H9 (cell line): ENCODE measurements around the gene GALNT17. TPM values are rescaled to one million over a fixed set of nuclear protein-coding genes. Genes with fewer than 3 reads are reported as not detected.

ENCODE experiments used
- DNase-seq: peaks from one replicate; pipeline ENCODE4 v3.0.0-alpha.2; 2017
- H2AFZ ChIP-seq: one replicate; pipeline ENCODE4 v1.6.1; 2013; ENCODE audit warnings: mild to moderate bottlenecking, low read length, control low read depth, moderate library complexity
- H2AK5ac ChIP-seq: 2 replicates; pipeline ENCODE4 v1.6.1; 2013; ENCODE audit warnings: low read length, control low read depth, mixed read lengths; ENCODE audit not compliant: insufficient read length
- H2BK120ac ChIP-seq: one replicate; pipeline ENCODE4 v1.6.1; 2013; ENCODE audit warnings: low read depth, mild to moderate bottlenecking, low read length, control low read depth, inconsistent platforms; ENCODE audit not compliant: poor library complexity, severe bottlenecking
- H2BK12ac ChIP-seq: 2 replicates; pipeline ENCODE4 v1.6.1; 2013; ENCODE audit warnings: low read length, control low read depth, mixed read lengths, low read depth; ENCODE audit not compliant: insufficient read length
- H2BK15ac ChIP-seq: 2 replicates; pipeline ENCODE4 v1.6.1; 2013; ENCODE audit warnings: low read depth, low read length, control low read depth
- H2BK20ac ChIP-seq: one replicate; pipeline ENCODE4 v1.6.1; 2013; ENCODE audit warnings: low read depth, mild to moderate bottlenecking, low read length, control low read depth, inconsistent platforms; ENCODE audit not compliant: poor library complexity, severe bottlenecking
- H2BK5ac ChIP-seq: 2 replicates; pipeline ENCODE4 v1.6.1; 2013; ENCODE audit warnings: low read length, control low read depth, mixed read lengths; ENCODE audit not compliant: insufficient read length
- H3K14ac ChIP-seq: 2 replicates; pipeline ENCODE4 v1.6.1; 2013; ENCODE audit warnings: low read length, control low read depth; ENCODE audit not compliant: insufficient read depth
- H3K18ac ChIP-seq: 2 replicates; pipeline ENCODE4 v1.6.1; 2013; ENCODE audit warnings: low read depth, mild to moderate bottlenecking, mixed read lengths, low read length, control low read depth; ENCODE audit not compliant: insufficient read length
- H3K23ac ChIP-seq: 2 replicates; pipeline ENCODE4 v1.6.1; 2013; ENCODE audit warnings: low read length, control low read depth, mixed read lengths, low read depth; ENCODE audit not compliant: insufficient read length
- H3K23me2 ChIP-seq: 2 replicates; pipeline ENCODE4 v1.6.1; 2013; ENCODE audit warnings: low read depth, mild to moderate bottlenecking, mixed read lengths, low read length, control low read depth; ENCODE audit not compliant: insufficient read length, poor library complexity, severe bottlenecking
- H3K27ac ChIP-seq: 2 replicates; pipeline ENCODE4 v1.5.1; 2013; ENCODE audit warnings: low read length, control low read depth, mixed read lengths, low read depth; ENCODE audit not compliant: insufficient read length
- H3K27me3 ChIP-seq: 2 replicates; pipeline ENCODE4 v1.6.1; 2013; ENCODE audit warnings: low read length, control low read depth, inconsistent platforms; ENCODE audit not compliant: insufficient read depth
- H3K4ac ChIP-seq: 2 replicates; pipeline ENCODE4 v1.6.1; 2013; ENCODE audit warnings: low read depth, mild to moderate bottlenecking, control low read depth, inconsistent platforms, low read length, moderate library complexity
- H3K4me1 ChIP-seq: 2 replicates; pipeline ENCODE4 v1.6.1; 2013; ENCODE audit warnings: low read length, control low read depth, inconsistent platforms; ENCODE audit not compliant: insufficient read depth
- H3K4me2 ChIP-seq: 2 replicates; pipeline ENCODE4 v1.6.1; 2013; ENCODE audit warnings: low read length, control low read depth, mixed read lengths; ENCODE audit not compliant: insufficient read length, insufficient read depth
- H3K56ac ChIP-seq: 2 replicates; pipeline ENCODE4 v1.6.1; 2013; ENCODE audit warnings: low read depth, mild to moderate bottlenecking, mixed read lengths, low read length, control low read depth; ENCODE audit not compliant: insufficient read length
- H3K79me1 ChIP-seq: 2 replicates; pipeline ENCODE4 v1.6.1; 2013; ENCODE audit warnings: low read depth, mild to moderate bottlenecking, moderate library complexity, low read length, control low read depth, inconsistent platforms; ENCODE audit not compliant: insufficient read depth, poor library complexity, severe bottlenecking
- H3K79me2 ChIP-seq: 2 replicates; pipeline ENCODE4 v1.6.1; 2013; ENCODE audit warnings: low read length, control low read depth, inconsistent platforms; ENCODE audit not compliant: insufficient read depth
- H3K9ac ChIP-seq: 2 replicates; pipeline ENCODE4 v1.6.1; 2013; ENCODE audit warnings: low read length, control low read depth, mixed read lengths; ENCODE audit not compliant: insufficient read length; ENCODE audit errors: extremely low read depth
- H3K9me3 ChIP-seq: one replicate; pipeline ENCODE4 v1.6.1; 2013; ENCODE audit warnings: low read depth, low read length, inconsistent platforms; ENCODE audit not compliant: control insufficient read depth
- H3T11ph ChIP-seq: one replicate; pipeline ENCODE4 v1.6.1; 2013; ENCODE audit warnings: mild to moderate bottlenecking, low read length, control low read depth, inconsistent platforms
- H4K20me1 ChIP-seq: one replicate; pipeline ENCODE4 v1.6.1; 2013; ENCODE audit not compliant: control insufficient read depth, insufficient read length, insufficient read depth
- H4K5ac ChIP-seq: 2 replicates; pipeline ENCODE4 v1.6.1; 2013; ENCODE audit warnings: low read depth, mild to moderate bottlenecking, mixed read lengths, low read length, control low read depth; ENCODE audit not compliant: insufficient read length
- H4K8ac ChIP-seq: replicated peaks from 2 replicates; pipeline ENCODE4 v1.6.1; 2013; ENCODE audit warnings: low read length, control low read depth, mixed read lengths, low read depth; ENCODE audit not compliant: insufficient read length
- H4K91ac ChIP-seq: 2 replicates; pipeline ENCODE4 v1.6.1; 2013; ENCODE audit warnings: low read depth, mild to moderate bottlenecking, moderate library complexity, mixed read lengths, low read length, control low read depth; ENCODE audit not compliant: insufficient read length
- H3K27ac Mint-ChIP-seq, 3 experiments: 2 replicates in 2 of 3; 3 replicates in 1 of 3; pipeline ENCODE4 v1.8.0; 2020 to 2021; ENCODE audit warnings: mixed read lengths in 3 of 3, mild to moderate bottlenecking in 1 of 3, moderate library complexity in 1 of 3
- H3K27me3 Mint-ChIP-seq: 2 replicates; pipeline ENCODE4 v1.8.0; 2021; ENCODE audit warnings: low read depth, mild to moderate bottlenecking, moderate library complexity, mixed read lengths
- H3K36me3 Mint-ChIP-seq, 3 experiments: 2 replicates in 2 of 3; 3 replicates in 1 of 3; pipeline ENCODE4 v1.8.0; 2020 to 2021; ENCODE audit warnings: low read depth in 3 of 3, mixed read lengths in 3 of 3; ENCODE audit not compliant: insufficient read depth in 1 of 3
- H3K4me1 Mint-ChIP-seq, 2 experiments: 2 replicates each; pipeline ENCODE4 v1.8.0; 2020; ENCODE audit warnings: mixed read lengths in 2 of 2
- H3K4me3 Mint-ChIP-seq, 2 experiments: 2 replicates in 1 of 2; 3 replicates in 1 of 2; pipeline ENCODE4 v1.8.0; 2020 to 2021; ENCODE audit warnings: mild to moderate bottlenecking in 2 of 2, mixed read lengths in 2 of 2, moderate library complexity in 1 of 2
- H3K9me3 Mint-ChIP-seq, 2 experiments: 2 replicates in 1 of 2; 3 replicates in 1 of 2; pipeline ENCODE4 v1.8.0; 2020; ENCODE audit warnings: mild to moderate bottlenecking in 2 of 2, mixed read lengths in 2 of 2, moderate library complexity in 1 of 2
- CTCF ChIP-seq: fragments of 200-600 bp; sonication (generic); conservative IDR thresholded peaks from 3 replicates; pipeline ENCODE4 v1.8.0; 2021; ENCODE audit warnings: antibody characterized with exemption, mild to moderate bottlenecking
- WGBS: extraction: QIAGEN DNeasy Blood & Tissue Kit; methylation state at CpG from one replicate; pipeline ENCODE4 v1.1.7; 2013; ENCODE audit warnings: missing lambda C conversion rate, low lambda C conversion rate, mixed read lengths; ENCODE audit not compliant: insufficient read length; ENCODE audit errors: extremely low coverage; 5-methylcytosine and 5-hydroxymethylcytosine counted together
- total RNA-seq: library from RNA; stranded (reverse); gene quantifications from 2 replicates; pipeline ENCODE4 v1.2.1, GENCODE V29; 2021

GALNT17 gene
- total RNA-seq, 1 experiment from 2014 or later: 43.2 TPM

- Mint-ChIP-seq H3K27ac (peak overlapping the region; percentile 77 to 91 (median 77); a peak in 5 of 7 replicates), H3K4me3 (no peak overlapping the region), H3K36me3 (peaks cover 8 to 12% (median 10%) of the 10 kb centered on the region in 3 experiments; a peak in 5 of 7 replicates), H3K27me3 (no peaks in the 10 kb centered on the region), H3K4me1 (peaks cover 48 to 55% of the 10 kb centered on the region in 2 experiments), H3K9me3 (no peaks in the 10 kb centered on the region; a peak in 1 of 5 replicates)
- H2BK5ac ChIP-seq: no peak overlapping the region
- no peak overlapping the region for H4K8ac ChIP-seq
- WGBS: no CpG with 5 or more reads among the region's 4 CpGs
- H2AK5ac ChIP-seq: no peak overlapping the region
- H3T11ph ChIP-seq: no peak overlapping the region
- no peak overlapping the region for H3K9ac ChIP-seq
- no peak overlapping the region for H2AFZ ChIP-seq
- H2BK120ac ChIP-seq: no peak overlapping the region
- H3K23me2 ChIP-seq: no peaks in the 10 kb centered on the region
- no peak for TF ChIP-seq CTCF
- H3K27me3 ChIP-seq: no peaks in the 10 kb centered on the region
- peaks cover 5% of the 10 kb centered on the region; the same call in 1 of the 2 replicates for H3K4me1 ChIP-seq
- no peak overlapping the region for H2BK12ac ChIP-seq
- H3K79me2 ChIP-seq: peaks cover 12% of the 10 kb centered on the region; the same call in 1 of the 2 replicates
- no peak overlapping the region for H4K91ac ChIP-seq
- no peak overlapping the region for H3K18ac ChIP-seq
- no peak overlapping the region for H3K14ac ChIP-seq
- H4K20me1 ChIP-seq: no peaks in the 10 kb centered on the region
- H2BK20ac ChIP-seq: no peak overlapping the region
- no peak overlapping the region for H3K27ac ChIP-seq
- no peak for DNase-seq
- peaks cover 2% of the 10 kb centered on the region for H3K79me1 ChIP-seq
- no peak overlapping the region for H2BK15ac ChIP-seq
- no peaks in the 10 kb centered on the region for H3K9me3 ChIP-seq
- no peak overlapping the region for H3K4me2 ChIP-seq
- H3K23ac ChIP-seq: no peak overlapping the region
- no peak overlapping the region for H3K4ac ChIP-seq
- no peak overlapping the region for H3K56ac ChIP-seq
- H4K5ac ChIP-seq: no peak overlapping the region
Observed at GRCh38 chr7:71285571-71286145, 153.7 kb downstream of the GALNT17 start.
